GM12878 (cell line): Measurements from ENCODE around the gene GPSM3. TPM values are rescaled to one million over a fixed set of nuclear protein-coding genes. Genes with fewer than 3 reads are reported as not detected.

Experiments
- CHD2 ChIP-seq: IDR thresholded peaks from 2 replicates; pipeline ENCODE4 v1.6.1; 2011; ENCODE audit warnings: low read depth, low read length, improper control_type of control experiment, borderline replicate concordance
- E2F4 ChIP-seq: IDR thresholded peaks from 2 replicates; pipeline ENCODE4 v1.6.1; 2012; ENCODE audit warnings: low read depth, low read length, improper control_type of control experiment
- E2F8 ChIP-seq: fragments of 450-650 bp; IDR thresholded peaks from 2 replicates; pipeline ENCODE4 v1.6.1; 2018; ENCODE audit warnings: mild to moderate bottlenecking, low read depth, moderate library complexity; ENCODE audit not compliant: partially characterized antibody
- HDGF ChIP-seq: fragments of 450-650 bp; IDR thresholded peaks from 2 replicates; pipeline ENCODE4 v1.6.1; 2016; ENCODE audit warnings: antibody characterized with exemption
- MXI1 ChIP-seq: fragments of 150-350 bp; IDR thresholded peaks from 2 replicates; pipeline ENCODE4 v1.6.1; 2011; ENCODE audit warnings: low read depth, mild to moderate bottlenecking, inconsistent platforms, low read length, improper control_type of control experiment
- MYC ChIP-seq: IDR thresholded peaks from 2 replicates; pipeline ENCODE4 v1.6.1; 2011; ENCODE audit warnings: mild to moderate bottlenecking, low read length, moderate library complexity, inconsistent platforms; ENCODE audit not compliant: insufficient read depth, insufficient replicate concordance, insufficient read length, severe bottlenecking
- PBX3 ChIP-seq: IDR thresholded peaks from 2 replicates; pipeline ENCODE4 v1.6.1; 2011; ENCODE audit warnings: mild to moderate bottlenecking, low read depth, low read length, moderate library complexity; ENCODE audit not compliant: insufficient replicate concordance
- SMC3 ChIP-seq: IDR thresholded peaks from 2 replicates; pipeline ENCODE4 v1.6.1; 2011; ENCODE audit warnings: low read length, improper control_type of control experiment, borderline replicate concordance
- SP1 ChIP-seq: IDR thresholded peaks from one replicate; pipeline ENCODE4 v1.6.1; 2011; ENCODE audit warnings: low read depth, low read length
- ZNF24 ChIP-seq: fragments of 450-650 bp; IDR thresholded peaks from 2 replicates; pipeline ENCODE4 v1.6.1; 2017; ENCODE audit warnings: antibody characterized with exemption, mild to moderate bottlenecking
- polyA plus RNA-seq, 11 experiments: library from polyadenylated mRNA; depleted of rRNA in 4 of 11; unstranded in 6 of 11; stranded (reverse) in 5 of 11; fragments of >200 nt; fragmentation: Nextera tagmentation in 4 of 11; fragmentation: Illumina TruSeq in 1 of 11; extraction: Ambion mirVana in 4 of 11; extraction: Trizol in 1 of 11; gene quantifications; 1 replicate in 1 of 11; 2 replicates in 10 of 11; pipeline versions ENCODE4 v1.2.1 to v1.2.3, GENCODE V29; 2011 to 2016; ENCODE audit warnings: inconsistent platforms in 2 of 11, missing spikeins in 2 of 11, low read depth in 1 of 11
- total RNA-seq, 4 experiments: library from RNA; depleted of rRNA in 3 of 4; stranded (reverse); fragments of >200 nt in 3 of 4; fragmentation: Illumina TruSeq in 1 of 4; extraction: Trizol in 1 of 4; gene quantifications; 2 replicates each; pipeline versions ENCODE4 v1.2.1 to v1.2.3, GENCODE V29; 2013 to 2021

The GPSM3 gene
- total and polyA plus RNA-seq, 10 of the 15 experiments (the other 5 are each of a cell fraction or from before 2014, with no cell fraction given), result 22.0 to 137 (median 113) TPM

GRCh38 chr6:32195652-32195901, 3.1 kb upstream of the GPSM3 start (continued):
- TF ChIP-seq PBX3, result no peak
- TF ChIP-seq MXI1, result peak; percentile 65
- TF ChIP-seq E2F8, result no peak
- TF ChIP-seq SMC3, result 0 out of 2 replicates have a peak, but pooled peaks have one; percentile 5
- 0 out of 2 replicates have a peak, but pooled peaks have one; percentile 75 for TF ChIP-seq CHD2
- TF ChIP-seq E2F4, result peak; percentile 73; the same call in 1 of the 2 replicates
- peak; percentile 56 for TF ChIP-seq MYC
- peak; percentile 58 for TF ChIP-seq HDGF
- TF ChIP-seq SP1, result peak; percentile 79
- no peak for TF ChIP-seq ZNF24
- TF ChIP-seq, all 136 proteins: peak for 15
